ENCODE results near the gene SULT4A1.

- TF ChIP-seq CTCF (IDR thresholded peaks at IDR 0.05): no peak
- no peak for TF ChIP-seq POLR2A (IDR thresholded peaks at IDR 0.05)
These were observed 20.6 kb downstream of the SULT4A1 start for GRCh38 chr22:43841742-43842141.

Measured in thyroid gland (tissue), 4 donors.